Endodermal cell (in vitro differentiated cells): ENCODE results near the gene CCNT2. TPM values are rescaled to one million over a fixed set of nuclear protein-coding genes. Genes with fewer than 3 reads are reported as not detected.
"Not testable (repeated sequence)": the region's sequence is repeated elsewhere in the genome, so short reads cannot be mapped to it uniquely, and the experiment has no call there.

ENCODE experiments used
- DNase-seq: peaks from one replicate; pipeline ENCODE4 v3.0.0-alpha.2; 2017
- H3K27ac ChIP-seq: 2 replicates; pipeline ENCODE4 v1.5.1; 2013; ENCODE audit warnings: mild to moderate bottlenecking, low read depth, low read length, moderate library complexity
- H3K27me3 ChIP-seq: 2 replicates; pipeline ENCODE4 v1.6.1; 2013; ENCODE audit warnings: mild to moderate bottlenecking, low read length, moderate library complexity; ENCODE audit not compliant: insufficient read depth, control insufficient read depth, poor library complexity, severe bottlenecking
- H3K36me3 ChIP-seq: 2 replicates; pipeline ENCODE4 v1.7.0; 2013; ENCODE audit warnings: mild to moderate bottlenecking, low read length, moderate library complexity; ENCODE audit not compliant: control insufficient read depth, insufficient read depth
- H3K4me1 ChIP-seq: one replicate; pipeline ENCODE4 v1.7.0; 2013; ENCODE audit warnings: low read length; ENCODE audit not compliant: control insufficient read depth, insufficient read depth
- H3K4me3 ChIP-seq: 2 replicates; pipeline ENCODE4 v1.5.1; 2013; ENCODE audit warnings: mild to moderate bottlenecking, low read length, moderate library complexity
- H3K9ac ChIP-seq: 2 replicates; pipeline ENCODE4 v1.6.1; 2013; ENCODE audit warnings: mild to moderate bottlenecking, low read length, moderate library complexity; ENCODE audit not compliant: poor library complexity, severe bottlenecking; ENCODE audit errors: extremely low read depth
- H3K9me3 ChIP-seq: 2 replicates; pipeline ENCODE4 v1.6.1; 2013; ENCODE audit warnings: mild to moderate bottlenecking, low read length, moderate library complexity; ENCODE audit not compliant: control insufficient read depth
- H3K27ac Mint-ChIP-seq: 2 replicates; pipeline ENCODE4 v1.8.0; 2020; ENCODE audit warnings: mixed read lengths
- H3K27me3 Mint-ChIP-seq: 2 replicates; pipeline ENCODE4 v1.8.0; 2021; ENCODE audit warnings: mild to moderate bottlenecking, mixed read lengths; ENCODE audit not compliant: insufficient read depth
- H3K36me3 Mint-ChIP-seq: 2 replicates; pipeline ENCODE4 v1.8.0; 2020; ENCODE audit warnings: low read depth, mixed read lengths
- H3K4me1 Mint-ChIP-seq: 2 replicates; pipeline ENCODE4 v1.8.0; 2020; ENCODE audit warnings: mixed read lengths
- H3K4me3 Mint-ChIP-seq: 2 replicates; pipeline ENCODE4 v1.8.0; 2020; ENCODE audit warnings: mild to moderate bottlenecking, moderate library complexity, mixed read lengths
- H3K9me3 Mint-ChIP-seq: 2 replicates; pipeline ENCODE4 v1.8.0; 2020; ENCODE audit warnings: mild to moderate bottlenecking, mixed read lengths
- CTCF ChIP-seq: fragments of 200-600 bp; sonication (generic); conservative IDR thresholded peaks from 2 replicates; pipeline ENCODE4 v1.5.0; 2021; ENCODE audit warnings: antibody characterized with exemption, mild to moderate bottlenecking
- WGBS, 2 experiments: methylation state at CpG; one replicate each; pipeline versions ENCODE4 v1.1.5 to v1.1.7; 2013; ENCODE audit warnings: missing lambda C conversion rate in 2 of 2, mixed read lengths in 1 of 2; ENCODE audit not compliant: insufficient coverage in 1 of 2, insufficient read length in 1 of 2; 5-methylcytosine and 5-hydroxymethylcytosine counted together
- total RNA-seq, 2 donors: library from RNA; stranded (reverse); fragmentation: NEBNext Ultra II Directional in 1 of 2; extraction: Animal tissue kit (Norgen Biotek cat#: 25700) in 1 of 2; gene quantifications; 2 replicates in 1 of 2; 3 replicates in 1 of 2; pipeline ENCODE4 v1.2.1, GENCODE V29; 2021

The CCNT2 gene
- total RNA-seq, 2 donors from 2014 or later, result 51.4 to 53.3 TPM

DNA sequence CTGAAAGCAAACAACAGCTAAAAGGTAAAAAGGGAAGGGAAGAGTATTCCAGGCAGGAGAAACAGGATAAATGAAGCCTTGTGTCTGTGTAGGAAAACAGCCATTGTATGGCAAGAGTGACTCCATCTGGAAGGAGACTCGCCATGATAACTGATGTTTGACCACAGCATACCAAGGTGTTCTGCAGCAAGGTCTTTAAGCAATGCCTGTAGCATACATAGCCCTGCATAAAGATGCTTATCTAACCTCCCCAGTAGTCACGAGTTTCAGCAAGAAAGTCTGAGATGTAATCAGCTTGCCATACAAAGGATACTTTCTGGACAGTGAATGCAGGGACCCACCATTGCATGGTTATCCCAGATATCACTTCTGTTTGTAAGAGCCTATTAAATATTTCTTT lies 11.9 kb upstream of the CCNT2 start:
- no peaks in the 10 kb centered on the region for H3K36me3 ChIP-seq
- no peaks in the 10 kb centered on the region for H3K27me3 ChIP-seq
- Mint-ChIP-seq H3K36me3 (no peaks in the 10 kb centered on the region), H3K4me3 (no peak overlapping the region), H3K27ac (no peak overlapping the region), H3K4me1 (no peaks in the 10 kb centered on the region), H3K27me3 (no peaks in the 10 kb centered on the region), H3K9me3 (peaks cover 10% of the 10 kb centered on the region)
- no peak for TF ChIP-seq CTCF
- 83 to 88% methylated on average over 1 to 2 of the region's 2 CpGs for WGBS, 2 experiments
- no peak overlapping the region for H3K9ac ChIP-seq
- no peak overlapping the region for H3K27ac ChIP-seq
- no peak for DNase-seq
- no peaks in the 10 kb centered on the region for H3K4me1 ChIP-seq
- H3K9me3 ChIP-seq, result no peaks in the 10 kb centered on the region
- H3K4me3 ChIP-seq, result no peak overlapping the region

GRCh38 chr2:134907441-134908116 lies 11.0 kb upstream of the CCNT2 start:
- H3K4me3 ChIP-seq, H3K9me3 ChIP-seq, H3K36me3 Mint-ChIP-seq, DNase-seq, H3K27me3 ChIP-seq, H3K27ac Mint-ChIP-seq, H3K36me3 ChIP-seq, H3K4me1 Mint-ChIP-seq, H3K9ac ChIP-seq, H3K4me1 ChIP-seq, H3K27ac ChIP-seq, H3K27me3 Mint-ChIP-seq, H3K4me3 Mint-ChIP-seq: not testable (repeated sequence)
- 80 to 93% methylated on average over 1 of the region's 1 CpG for WGBS, 2 experiments
- peaks cover 12% of the 10 kb centered on the region for H3K9me3 Mint-ChIP-seq

DNA sequence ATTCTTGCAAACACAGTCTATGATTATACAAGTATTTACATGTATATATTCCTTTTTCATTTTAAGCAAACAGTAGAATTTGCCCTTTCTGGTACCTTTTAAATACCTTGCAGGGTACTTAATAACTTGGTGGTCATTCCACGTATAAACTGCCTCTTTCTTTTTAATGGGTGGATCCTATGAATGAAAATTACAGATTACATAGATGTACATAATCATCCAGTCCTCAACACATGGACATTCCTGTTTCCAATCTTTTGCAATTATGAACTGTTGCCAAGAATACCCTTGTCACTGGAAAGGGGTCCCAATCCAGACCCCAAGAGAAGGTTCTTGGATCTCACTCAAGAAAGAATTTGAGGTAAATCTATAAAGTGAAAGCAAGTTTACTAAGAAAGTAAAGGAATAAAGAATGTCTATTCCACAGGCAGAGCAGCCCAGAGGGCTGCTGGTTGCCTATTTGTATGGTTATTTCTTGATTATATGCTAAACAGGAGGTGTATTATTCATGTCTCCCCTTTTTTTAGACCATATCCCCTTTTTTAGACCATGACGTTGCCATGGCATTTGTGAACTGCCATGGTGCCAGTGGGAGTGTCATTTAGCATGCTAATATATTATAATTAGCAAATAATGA lies 7.7 kb upstream of the CCNT2 start:
- Mint-ChIP-seq H3K4me3 (no peak overlapping the region), H3K27ac (no peak overlapping the region), H3K9me3 (peaks cover 30% of the 10 kb centered on the region), H3K4me1 (no peaks in the 10 kb centered on the region), H3K36me3 (peaks cover 3% of the 10 kb centered on the region), H3K27me3 (no peaks in the 10 kb centered on the region)
- H3K4me1 ChIP-seq, result no peaks in the 10 kb centered on the region
- WGBS, 2 experiments, result 80% methylated on average over 2 of the region's 2 CpGs; no CpG with 5 or more reads in 1 of the 2 experiments
- no peaks in the 10 kb centered on the region for H3K27me3 ChIP-seq
- H3K9ac ChIP-seq, result no peak overlapping the region
- no peak for TF ChIP-seq CTCF
- DNase-seq, result no peak
- H3K4me3 ChIP-seq, result no peak overlapping the region
- H3K27ac ChIP-seq, result no peak overlapping the region
- H3K9me3 ChIP-seq, result no peaks in the 10 kb centered on the region
- no peaks in the 10 kb centered on the region for H3K36me3 ChIP-seq
